Subcutaneous adipose tissue (tissue), 4 donors: ENCODE data around the gene NEUROD6. TPM values are rescaled to one million over a fixed set of nuclear protein-coding genes. Genes with fewer than 3 reads are reported as not detected.

ENCODE experiments used
- small RNA-seq: library from RNA; depleted of rRNA; stranded (forward); fragments of <200 nt; gene quantifications from one replicate; pipeline ENCODE3, GENCODE V24; 2016
- total RNA-seq, 4 donors: library from RNA; depleted of rRNA; stranded (reverse); fragments of >200 nt; gene quantifications; one replicate each; pipeline ENCODE4 v1.1.0, GENCODE V29; 2016
- TF ChIP-seq, protein P1 (sequence below): fragments of 450-650 bp; IDR thresholded peaks from one replicate; pipeline ENCODE4 v1.5.1; 2016; ENCODE audit warnings: low read depth, mild to moderate bottlenecking, control low read depth, antibody characterized with exemption, moderate library complexity

Gene NEUROD6
- total RNA-seq, 4 donors from 2014 or later: not detected

- TF ChIP-seq, protein P1, sequence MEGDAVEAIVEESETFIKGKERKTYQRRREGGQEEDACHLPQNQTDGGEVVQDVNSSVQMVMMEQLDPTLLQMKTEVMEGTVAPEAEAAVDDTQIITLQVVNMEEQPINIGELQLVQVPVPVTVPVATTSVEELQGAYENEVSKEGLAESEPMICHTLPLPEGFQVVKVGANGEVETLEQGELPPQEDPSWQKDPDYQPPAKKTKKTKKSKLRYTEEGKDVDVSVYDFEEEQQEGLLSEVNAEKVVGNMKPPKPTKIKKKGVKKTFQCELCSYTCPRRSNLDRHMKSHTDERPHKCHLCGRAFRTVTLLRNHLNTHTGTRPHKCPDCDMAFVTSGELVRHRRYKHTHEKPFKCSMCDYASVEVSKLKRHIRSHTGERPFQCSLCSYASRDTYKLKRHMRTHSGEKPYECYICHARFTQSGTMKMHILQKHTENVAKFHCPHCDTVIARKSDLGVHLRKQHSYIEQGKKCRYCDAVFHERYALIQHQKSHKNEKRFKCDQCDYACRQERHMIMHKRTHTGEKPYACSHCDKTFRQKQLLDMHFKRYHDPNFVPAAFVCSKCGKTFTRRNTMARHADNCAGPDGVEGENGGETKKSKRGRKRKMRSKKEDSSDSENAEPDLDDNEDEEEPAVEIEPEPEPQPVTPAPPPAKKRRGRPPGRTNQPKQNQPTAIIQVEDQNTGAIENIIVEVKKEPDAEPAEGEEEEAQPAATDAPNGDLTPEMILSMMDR: no peak
These were observed 32.6 kb downstream of the NEUROD6 start for GRCh38 chr7:31307972-31308371.

DNA sequence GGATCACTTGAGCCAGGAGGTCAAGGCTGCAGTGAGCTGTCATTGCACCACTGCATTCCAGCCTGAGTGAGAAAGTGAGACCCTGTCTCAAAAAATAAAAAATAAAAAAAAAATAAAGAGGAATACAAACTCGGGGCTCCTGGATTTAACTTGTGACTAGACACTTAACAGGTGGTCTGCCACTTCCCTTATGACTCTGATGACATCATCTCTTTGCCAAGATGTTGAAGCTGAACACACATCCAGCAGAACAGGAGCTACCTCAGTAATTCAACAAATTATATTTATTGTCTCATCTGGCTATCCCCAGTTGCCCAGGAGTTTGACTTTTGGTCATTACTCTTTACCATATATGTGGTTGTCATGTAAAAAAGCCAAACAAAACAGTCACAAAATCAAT lies 35.3 kb downstream of the NEUROD6 start:
- TF ChIP-seq, protein P1: no peak

- TF ChIP-seq, protein P1: no peak
These were observed 36.1 kb downstream of the NEUROD6 start for GRCh38 chr7:31304446-31304845.

- TF ChIP-seq, protein P1: no peak
These were observed 38.2 kb downstream of the NEUROD6 start for GRCh38 chr7:31302356-31302755.

- TF ChIP-seq, protein P1: no peak
These were observed 41.2 kb downstream of the NEUROD6 start for GRCh38 chr7:31299336-31299735.

DNA sequence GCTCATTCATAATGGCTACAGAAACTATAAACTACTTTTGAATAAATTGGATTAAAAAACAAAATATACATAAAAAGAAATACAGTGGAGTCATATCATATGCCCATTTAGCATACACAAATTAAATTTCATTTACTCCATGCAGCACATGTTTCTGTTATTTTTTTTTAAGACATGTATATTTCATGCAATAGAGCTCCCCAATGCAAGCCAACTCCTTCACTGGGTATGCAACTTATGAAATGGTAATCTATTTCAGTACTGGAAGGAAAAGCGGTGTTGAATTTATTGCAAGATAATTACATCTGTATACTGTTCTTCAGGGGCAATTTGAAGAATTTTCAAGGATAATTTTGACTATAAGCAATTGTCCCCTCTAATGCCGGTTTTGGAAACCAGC lies 49.9 kb downstream of the NEUROD6 start:
- TF ChIP-seq, protein P1: no peak

Small RNA genes lying within 50 kb of the gene (small RNA-seq; reads per million reads assigned to genes)
- gene AC006380.1: not detected

Other genes starting within 250 kb of the NEUROD6 start
- not detected for gene ITPRID1, start 173.4 kb upstream of the NEUROD6 start, total RNA-seq